Breast epithelium (tissue), 4 donors: ENCODE measurements around the gene ANKH. TPM values are rescaled to one million over a fixed set of nuclear protein-coding genes. Genes with fewer than 3 reads are reported as not detected.
A peak's percentile ranks its signal among the peaks of the same experiment; 100 is the strongest.

ENCODE experiments used
- DNase-seq, 2 donors: peaks; one replicate each; pipeline ENCODE4 v3.0.0-alpha.2; 2019; ENCODE audit warnings: low spot score in 2 of 2
- H3K27ac ChIP-seq, 2 donors: fragments of 200-600 bp; sonication (generic) in 1 of 2; one replicate each; pipeline ENCODE4 v1.5.1; 2016 to 2019; ENCODE audit warnings: mild to moderate bottlenecking in 1 of 2
- H3K27me3 ChIP-seq, 2 donors: fragments of 200-600 bp; sonication (generic) in 1 of 2; one replicate each; pipeline versions ENCODE4 v1.5.1 to v1.6.0; 2017 to 2019; ENCODE audit warnings: control low read depth in 1 of 2, mild to moderate bottlenecking in 1 of 2
- H3K36me3 ChIP-seq: fragments of 200-600 bp; one replicate; pipeline ENCODE4 v1.5.1; 2019
- H3K4me1 ChIP-seq, 2 donors: fragments of 200-600 bp; sonication (generic); one replicate each; pipeline ENCODE4 v1.5.1; 2016 to 2019; ENCODE audit warnings: control low read depth in 1 of 2
- H3K4me3 ChIP-seq, 3 donors: fragments of 200-600 bp; sonication (generic); 1 replicate in 2 of 3; 2 replicates in 1 of 3; pipeline ENCODE4 v1.5.1; 2016 to 2019; ENCODE audit warnings: mild to moderate bottlenecking in 3 of 3, moderate library complexity in 2 of 3
- H3K9me3 ChIP-seq, 2 donors: fragments of 200-600 bp; sonication (generic) in 1 of 2; one replicate each; pipeline ENCODE4 v1.5.1; 2016 to 2019; ENCODE audit warnings: control low read depth in 1 of 2
- CTCF ChIP-seq, 3 donors: fragments of 450-650 bp; IDR thresholded peaks; one replicate each; pipeline ENCODE4 v1.5.1; 2016 to 2017; ENCODE audit warnings: antibody characterized with exemption in 3 of 3, mild to moderate bottlenecking in 3 of 3, moderate library complexity in 3 of 3
- POLR2A ChIP-seq: fragments of 450-650 bp; IDR thresholded peaks from one replicate; pipeline ENCODE4 v1.6.1; 2016; ENCODE audit warnings: antibody characterized with exemption, mild to moderate bottlenecking, moderate library complexity
- POLR2AphosphoS5 ChIP-seq, 3 donors: sonication (generic); formaldehyde crosslinking; IDR thresholded peaks; one replicate each; pipeline ENCODE4 v1.6.1; 2017; ENCODE audit warnings: antibody characterized with exemption in 3 of 3
- intact Hi-C: fragments of 100-400 bp; cut with DNase I; formaldehyde crosslinking; loops from one replicate; pipeline ENCODE4 v1.15.1; 2023; ENCODE audit warnings: low total_unique reads
- total RNA-seq, 3 donors: library from RNA; depleted of rRNA; stranded (reverse); fragments of >200 nt; gene quantifications; one replicate each; pipeline ENCODE4 v1.1.0, GENCODE V29; 2016

The ANKH gene
- total RNA-seq, 3 donors from 2014 or later: 31.5 to 83.1 (median 52.1) TPM

GRCh38 chr5:14673443-14673842 lies 198.1 kb downstream of the ANKH start:
- Histone ChIP-seq H3K27me3 (no peaks in the 10 kb centered on the region), H3K4me3 (no peak overlapping the region), H3K4me1 (no peaks in the 10 kb centered on the region), H3K36me3 (no peaks in the 10 kb centered on the region), H3K9me3 (no peaks in the 10 kb centered on the region), H3K27ac (no peak overlapping the region)
- intact Hi-C loops: no loop called here
- no peak for DNase-seq
- no peak for TF ChIP-seq CTCF (IDR thresholded peaks at IDR 0.05)
- no peak for TF ChIP-seq POLR2A
- TF ChIP-seq POLR2AphosphoS5 (IDR thresholded peaks at IDR 0.05): no peak

DNA sequence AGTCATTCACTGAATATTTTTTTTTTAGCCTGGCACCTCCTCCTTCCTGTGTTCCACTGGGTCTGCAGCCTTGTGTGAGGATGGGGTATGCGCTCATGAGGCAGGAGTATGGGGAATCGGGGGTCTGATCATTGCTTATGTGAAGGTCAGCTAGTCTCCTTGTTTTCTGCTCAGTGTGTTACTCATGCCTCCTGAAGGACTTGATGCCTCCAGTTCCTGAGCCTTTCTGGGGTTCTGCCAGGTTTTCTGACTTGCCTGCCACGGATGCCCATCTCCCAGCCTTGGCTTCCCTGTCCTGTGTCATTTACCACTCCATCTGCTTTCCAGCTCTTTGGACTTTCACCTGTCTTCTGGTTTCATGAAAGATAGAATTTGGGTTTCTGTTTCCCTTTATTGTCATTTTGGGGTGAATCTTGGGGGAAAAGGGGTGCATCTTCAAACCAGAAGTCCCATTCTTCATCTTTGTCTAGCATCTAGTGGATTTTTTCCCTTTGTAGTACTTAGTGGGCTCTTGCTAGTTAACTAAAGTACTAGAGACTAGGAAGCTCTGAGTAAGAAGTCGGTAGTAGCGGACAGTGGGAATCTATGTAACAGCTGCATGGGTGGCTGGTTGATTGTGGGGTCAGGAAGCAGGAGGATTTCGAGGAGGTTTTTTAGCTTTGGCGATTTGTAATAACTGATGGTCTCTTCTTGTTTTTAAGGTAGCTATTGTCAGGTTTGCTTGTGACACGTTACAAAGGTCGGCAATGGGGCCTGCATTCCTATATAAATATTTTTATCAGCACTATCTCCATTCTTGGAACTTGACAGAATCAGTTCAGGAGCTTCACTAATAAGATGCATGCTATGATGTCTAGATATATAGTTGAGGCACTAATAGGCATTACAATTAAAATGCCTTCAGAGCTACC lies 198.8 kb downstream of the ANKH start:
- no peak for DNase-seq
- intact Hi-C loops: no loop called here
- no peaks in the 10 kb centered on the region for H3K4me1 ChIP-seq
- no peaks in the 10 kb centered on the region for H3K36me3 ChIP-seq
- H3K27ac ChIP-seq: no peak overlapping the region
- H3K4me3 ChIP-seq: no peak overlapping the region
- H3K9me3 ChIP-seq: no peaks in the 10 kb centered on the region
- H3K27me3 ChIP-seq: no peaks in the 10 kb centered on the region
- TF ChIP-seq CTCF (IDR thresholded peaks at IDR 0.05) (no peak), POLR2AphosphoS5 (IDR thresholded peaks at IDR 0.05) (no peak), POLR2A (no peak)

- no peaks in the 10 kb centered on the region for H3K27me3 ChIP-seq
- H3K4me1 ChIP-seq: no peaks in the 10 kb centered on the region
- DNase-seq: no peak
- intact Hi-C loops: no loop called here
- H3K36me3 ChIP-seq: no peaks in the 10 kb centered on the region
- no peak overlapping the region for H3K27ac ChIP-seq
- no peak overlapping the region for H3K4me3 ChIP-seq
- no peaks in the 10 kb centered on the region for H3K9me3 ChIP-seq
- no peak for TF ChIP-seq POLR2AphosphoS5 (IDR thresholded peaks at IDR 0.05)
- TF ChIP-seq POLR2A: no peak
- no peak for TF ChIP-seq CTCF (IDR thresholded peaks at IDR 0.05)
Observed at GRCh38 chr5:14672082-14672481, 199.5 kb downstream of the ANKH start.

DNA sequence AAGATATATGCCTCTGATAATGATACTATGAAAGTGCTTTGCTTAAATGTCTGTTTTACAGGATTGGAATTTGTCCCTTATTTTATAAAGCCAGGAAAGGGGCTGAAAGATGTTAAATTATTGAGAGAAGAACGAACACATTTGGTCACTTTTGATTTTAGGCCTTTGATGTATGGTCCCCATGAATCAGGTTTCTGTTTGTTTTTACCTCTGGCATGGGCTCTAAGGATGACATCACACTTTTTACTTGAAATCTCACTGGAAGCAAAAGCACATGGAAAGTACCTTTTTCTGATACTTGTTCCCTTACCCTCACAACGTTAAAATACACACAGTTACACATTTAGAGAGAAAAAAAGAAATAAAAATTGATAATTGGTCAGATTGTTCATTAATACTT lies 200.2 kb downstream of the ANKH start:
- peak overlapping the region in 1 of 2 donors; percentile 1 for H3K27ac ChIP-seq
- H3K4me3 ChIP-seq: no peak overlapping the region
- no peaks in the 10 kb centered on the region for H3K36me3 ChIP-seq
- TF ChIP-seq POLR2AphosphoS5 (IDR thresholded peaks at IDR 0.05): no peak
- TF ChIP-seq POLR2A: no peak
- TF ChIP-seq CTCF (IDR thresholded peaks at IDR 0.05): no peak
- H3K9me3 ChIP-seq: no peaks in the 10 kb centered on the region
- intact Hi-C loops: no loop called here
- H3K4me1 ChIP-seq: no peaks in the 10 kb centered on the region
- no peaks in the 10 kb centered on the region for H3K27me3 ChIP-seq
- no peak for DNase-seq

- H3K4me1 ChIP-seq: peaks cover 0 to 11% of the 10 kb centered on the region in 2 donors
- intact Hi-C loops: no loop called here
Observed at GRCh38 chr5:14669975-14670374, 201.6 kb downstream of the ANKH start.

More at GRCh38 chr5:14669975-14670374, 201.6 kb downstream of the ANKH start:
- H3K36me3 ChIP-seq: no peaks in the 10 kb centered on the region
- H3K4me3 ChIP-seq: no peak overlapping the region
- H3K27me3 ChIP-seq: no peaks in the 10 kb centered on the region
- H3K9me3 ChIP-seq: no peaks in the 10 kb centered on the region
- TF ChIP-seq CTCF (IDR thresholded peaks at IDR 0.05) (no peak), POLR2AphosphoS5 (IDR thresholded peaks at IDR 0.05) (no peak), POLR2A (no peak)
- no peak for DNase-seq
- no peak overlapping the region for H3K27ac ChIP-seq
